HuH-7 (cell line): Measurements from ENCODE around the gene GPT2.
A peak's percentile ranks its signal among the peaks of the same experiment; 100 is the strongest.

Experiments
- DNase-seq: peaks from one replicate; pipeline ENCODE4 v3.0.0; 2011; ENCODE audit warnings: low spot score

GPT2 gene

GRCh38 chr16:46972429-46973206, 88.5 kb downstream of the GPT2 start:
- DNase-seq: peak; percentile 46

- peak; percentile 78 for DNase-seq
Observed at GRCh38 chr16:46973207-46973995, 89.2 kb downstream of the GPT2 start, which contains the start of gene DNAJA2. Gene DNAJA2, minus strand, starts transcription at chr16:46973674. Its CDS starts 102 bp downstream, at chr16:46973572.

- no peak for DNase-seq
Observed at GRCh38 chr16:46973996-46974324, 89.8 kb downstream of the GPT2 start.

GRCh38 chr16:46974352-46974751, 90.2 kb downstream of the GPT2 start:
- no peak for DNase-seq

GRCh38 chr16:46975165-46975564, 91.0 kb downstream of the GPT2 start:
- DNase-seq: no peak

- no peak for DNase-seq
Observed at GRCh38 chr16:46975908-46976470, 91.8 kb downstream of the GPT2 start.

- no peak for DNase-seq
Observed at GRCh38 chr16:46976550-46976949, 92.4 kb downstream of the GPT2 start.
